ENCODE measurements around the gene EIPR1.

DNA sequence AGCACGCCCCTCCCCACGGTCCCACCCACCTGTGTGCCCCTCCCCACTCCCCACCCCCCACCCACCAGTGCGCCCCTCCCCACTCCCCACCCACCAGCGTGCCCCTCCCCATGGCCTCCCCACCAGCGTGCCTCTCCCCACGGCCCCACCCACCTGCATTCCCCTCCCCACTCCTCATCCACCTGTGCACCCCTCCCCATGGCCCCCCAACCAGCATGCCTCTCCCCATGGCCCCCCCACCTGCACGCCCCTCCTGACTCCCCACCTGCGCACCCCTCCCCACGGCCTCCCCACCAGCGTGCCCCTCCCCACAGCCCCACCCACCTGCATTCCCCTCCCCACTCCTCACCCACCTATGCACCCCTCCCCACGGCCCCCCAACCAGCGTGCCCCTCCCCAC, 190.2 kb downstream of the EIPR1 start:
- TF ChIP-seq, protein P1, sequence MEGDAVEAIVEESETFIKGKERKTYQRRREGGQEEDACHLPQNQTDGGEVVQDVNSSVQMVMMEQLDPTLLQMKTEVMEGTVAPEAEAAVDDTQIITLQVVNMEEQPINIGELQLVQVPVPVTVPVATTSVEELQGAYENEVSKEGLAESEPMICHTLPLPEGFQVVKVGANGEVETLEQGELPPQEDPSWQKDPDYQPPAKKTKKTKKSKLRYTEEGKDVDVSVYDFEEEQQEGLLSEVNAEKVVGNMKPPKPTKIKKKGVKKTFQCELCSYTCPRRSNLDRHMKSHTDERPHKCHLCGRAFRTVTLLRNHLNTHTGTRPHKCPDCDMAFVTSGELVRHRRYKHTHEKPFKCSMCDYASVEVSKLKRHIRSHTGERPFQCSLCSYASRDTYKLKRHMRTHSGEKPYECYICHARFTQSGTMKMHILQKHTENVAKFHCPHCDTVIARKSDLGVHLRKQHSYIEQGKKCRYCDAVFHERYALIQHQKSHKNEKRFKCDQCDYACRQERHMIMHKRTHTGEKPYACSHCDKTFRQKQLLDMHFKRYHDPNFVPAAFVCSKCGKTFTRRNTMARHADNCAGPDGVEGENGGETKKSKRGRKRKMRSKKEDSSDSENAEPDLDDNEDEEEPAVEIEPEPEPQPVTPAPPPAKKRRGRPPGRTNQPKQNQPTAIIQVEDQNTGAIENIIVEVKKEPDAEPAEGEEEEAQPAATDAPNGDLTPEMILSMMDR (IDR thresholded peaks at IDR 0.05; ENCODE audit: insufficient read depth, low read length, poor library complexity, severe bottlenecking) = no peak
- TF ChIP-seq EZH2phosphoT487 (conservative IDR thresholded peaks at IDR 0.05; ENCODE audit: low read length) = no peak
